Left forelimb (tissue), 1 donor: ENCODE results near the gene MICALL2.

Source experiments
- DNase-seq: peaks from one replicate; pipeline ENCODE4 v3.0.0-alpha.2; 2018; ENCODE audit warnings: low spot score

Gene MICALL2

GRCh38 chr7:1413936-1414639 is 45.2 kb downstream of the MICALL2 start:
- DNase-seq, result no peak

DNA sequence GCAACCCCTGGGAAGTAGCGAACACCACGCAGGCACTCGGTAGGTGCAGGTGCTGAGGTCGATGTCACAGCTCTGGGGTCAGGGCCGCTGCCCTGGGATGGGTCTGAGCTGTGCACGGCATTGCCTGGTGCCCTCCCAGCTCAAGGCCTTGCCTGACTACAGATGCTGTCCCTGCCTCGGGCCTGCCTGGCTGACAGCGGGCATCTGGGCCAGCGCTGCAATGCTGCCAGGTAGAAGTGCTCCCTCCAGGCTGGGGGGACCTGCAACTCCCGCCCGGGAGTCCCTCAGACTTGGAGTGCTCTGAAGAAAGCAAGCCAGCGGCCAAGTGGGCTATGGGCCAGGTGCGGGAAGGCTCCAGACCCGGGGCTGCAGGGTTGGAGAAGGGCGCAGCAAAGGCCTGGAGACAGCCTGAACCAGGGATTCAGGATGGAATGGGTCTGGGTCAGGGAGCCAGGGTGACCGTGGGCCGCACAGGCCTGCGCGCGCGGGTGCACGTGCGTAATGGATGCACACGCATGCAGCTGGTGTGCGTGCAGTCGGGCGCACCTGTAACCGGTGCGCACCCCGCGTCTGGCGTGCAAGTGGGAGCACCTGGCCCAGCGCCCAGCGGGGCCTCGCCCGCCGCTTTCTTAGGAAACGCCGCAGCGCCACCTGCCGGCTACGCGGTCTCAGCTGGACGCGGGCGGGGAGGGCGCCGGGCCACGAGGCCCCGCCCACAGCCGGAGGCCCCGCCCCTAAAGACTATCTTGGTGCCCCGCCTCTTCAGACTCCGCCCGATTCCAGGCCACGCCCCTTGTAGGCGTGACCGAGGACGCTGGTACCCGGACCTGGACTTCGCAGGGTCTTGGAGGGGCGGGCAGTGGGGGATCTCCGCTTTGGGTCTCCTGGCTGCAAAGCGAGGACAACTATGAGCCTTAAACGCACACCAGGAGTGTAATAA is 46.7 kb downstream of the MICALL2 start:
- DNase-seq, result peak; percentile 88

DNA sequence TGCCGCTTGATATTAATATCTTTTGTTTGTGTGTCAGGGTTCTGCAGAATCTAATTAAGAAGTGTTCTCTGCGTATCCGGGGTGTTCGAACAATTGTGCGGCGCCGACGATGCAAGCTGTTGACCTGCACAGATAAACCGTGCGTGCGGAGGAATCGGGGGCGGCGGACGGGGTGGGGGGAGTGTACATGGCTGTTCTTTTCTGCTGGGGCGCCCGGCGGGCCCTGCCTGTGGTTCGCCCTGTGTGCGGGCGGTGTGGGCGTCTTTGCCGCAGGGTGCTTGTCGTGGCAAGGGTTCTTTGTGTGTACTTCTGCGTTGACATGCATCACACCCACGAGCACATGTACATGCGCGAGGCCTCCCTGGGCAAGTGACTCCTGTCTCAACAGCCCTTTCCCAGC is 47.9 kb downstream of the MICALL2 start:
- DNase-seq, result no peak

DNA sequence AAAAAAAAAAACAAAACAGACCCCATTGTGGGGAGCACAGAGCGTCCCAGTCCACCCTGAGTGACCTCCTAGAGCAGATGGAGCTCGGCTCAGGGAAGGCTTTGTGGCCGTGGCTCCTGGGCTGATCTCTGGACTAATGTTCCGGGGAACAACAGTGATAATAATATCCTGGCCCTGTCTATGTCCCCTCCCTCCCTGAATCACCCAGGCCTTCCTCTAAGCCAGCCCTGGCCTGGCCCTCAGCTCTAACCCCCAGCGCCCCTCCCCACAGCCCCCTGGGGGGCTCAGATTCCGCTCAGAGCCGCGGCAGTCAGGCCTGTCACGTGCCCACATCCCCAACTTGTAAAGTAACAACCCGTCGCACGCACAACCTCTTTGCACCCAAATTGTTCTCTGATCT is 48.3 kb downstream of the MICALL2 start:
- DNase-seq, result no peak

GRCh38 chr7:1409555-1409954 is 49.7 kb downstream of the MICALL2 start:
- DNase-seq, result no peak

DNA sequence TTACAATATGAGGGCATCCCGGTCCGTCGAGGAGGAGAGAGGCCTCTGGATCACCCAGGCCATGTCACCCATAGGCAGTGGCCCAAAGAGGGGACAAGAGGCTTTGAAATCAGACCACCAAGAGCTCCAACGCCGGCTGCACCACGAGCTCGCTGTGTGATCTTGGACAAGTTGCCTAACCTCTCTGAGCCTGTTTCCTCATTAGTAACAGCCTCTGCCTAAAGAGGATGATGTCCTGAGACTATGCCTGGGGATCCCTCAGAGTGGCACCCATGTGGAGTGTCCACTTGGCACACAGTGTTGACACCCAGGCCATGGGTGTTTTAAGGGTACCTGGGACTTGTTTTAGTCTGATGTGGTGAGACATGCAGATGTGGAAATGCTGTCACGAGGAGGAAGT is 50.8 kb downstream of the MICALL2 start:
- DNase-seq, result no peak

DNA sequence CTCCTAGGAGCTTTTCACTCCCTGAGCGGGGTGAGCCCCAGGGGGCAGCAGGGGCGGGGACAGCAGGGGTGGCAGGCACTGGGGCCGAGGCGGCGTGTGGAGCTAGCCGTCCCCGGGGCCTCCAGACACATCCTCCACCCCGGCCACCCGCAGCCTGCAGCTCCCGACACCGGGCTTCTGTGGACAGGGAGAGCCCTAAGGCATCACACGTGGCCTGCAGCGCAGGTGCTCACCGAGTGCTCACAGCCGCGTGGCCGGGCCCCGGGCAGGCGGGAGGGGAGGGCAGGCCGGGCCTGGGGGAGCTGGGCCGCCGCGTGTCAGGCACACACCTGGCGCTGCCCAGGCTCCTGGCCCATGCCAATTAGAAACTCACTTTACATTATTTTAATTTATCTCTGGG is 51.4 kb downstream of the MICALL2 start:
- DNase-seq, result no peak

DNA sequence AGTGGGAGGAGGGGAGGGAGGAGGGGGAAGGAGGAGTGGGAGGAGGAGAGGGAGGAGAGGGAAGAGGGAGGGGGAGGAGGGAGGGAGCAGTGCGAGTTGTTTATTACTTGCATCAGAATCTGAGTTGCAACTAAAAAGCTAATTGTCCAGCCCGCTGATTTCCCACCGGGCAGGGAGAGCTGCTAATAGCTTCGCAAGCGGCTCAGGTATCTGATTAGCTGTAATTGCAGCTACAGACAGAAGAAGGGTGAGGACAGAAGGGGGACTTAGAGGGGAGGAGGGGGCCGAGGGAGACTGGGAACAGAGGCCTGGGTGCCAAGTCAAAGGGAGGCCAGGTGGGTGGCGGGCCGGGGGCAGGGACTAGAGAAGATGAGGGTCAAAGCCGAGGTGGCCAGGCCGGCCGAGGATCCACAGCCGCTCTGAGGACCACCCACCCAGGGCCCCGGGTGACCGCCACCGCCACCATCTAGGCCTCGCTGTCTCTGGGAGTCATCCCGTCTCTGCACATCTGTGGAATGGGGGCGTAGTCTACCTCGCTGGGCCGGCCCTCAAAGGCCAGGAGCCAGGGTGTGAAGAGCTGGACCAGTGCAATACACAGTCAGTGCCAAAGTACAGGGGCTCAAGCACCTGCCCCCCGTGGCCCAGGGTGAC is 54.2 kb downstream of the MICALL2 start:
- no peak for DNase-seq

GRCh38 chr7:1404460-1404809 is 54.8 kb downstream of the MICALL2 start:
- no peak for DNase-seq

DNA sequence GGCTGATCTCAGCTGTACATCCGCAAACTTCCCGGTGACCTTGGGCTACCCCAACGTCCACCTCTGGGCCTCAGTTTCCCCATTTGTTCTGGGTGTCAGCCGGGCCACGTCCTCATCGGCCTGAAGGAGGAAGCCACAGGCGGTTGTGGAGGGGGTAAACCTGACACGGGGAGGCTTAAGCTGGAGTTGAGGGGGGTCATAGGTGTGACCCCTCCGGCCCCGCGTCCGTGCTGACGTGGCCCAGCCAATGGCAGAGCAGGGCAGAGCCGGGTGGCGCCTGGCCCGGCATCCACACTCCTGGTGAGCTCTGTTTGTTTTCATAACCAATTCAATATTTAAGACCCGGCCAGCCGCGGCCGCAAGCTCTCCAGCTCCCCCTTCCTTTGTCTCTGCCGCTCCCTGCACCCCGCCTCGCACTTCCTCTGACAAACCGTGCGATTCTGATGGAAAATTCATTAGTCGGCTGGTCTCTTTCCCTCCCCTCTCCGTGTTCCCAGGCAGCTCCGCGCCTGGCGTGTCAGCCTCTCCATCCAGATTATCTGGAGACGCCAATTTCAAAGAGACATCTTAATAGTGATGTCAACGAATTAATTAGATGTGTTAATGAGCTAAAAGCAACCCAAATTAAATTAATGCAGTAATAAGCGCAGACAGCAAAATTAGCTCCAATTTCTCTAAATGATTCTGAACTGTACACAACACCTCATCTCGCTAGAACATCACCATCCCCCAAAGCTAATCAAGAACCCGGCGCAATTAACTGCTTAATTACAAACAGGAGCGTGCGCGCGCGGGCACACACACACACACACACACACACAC is 55.4 kb downstream of the MICALL2 start:
- DNase-seq, result no peak

GRCh38 chr7:1402791-1403637 is 56.3 kb downstream of the MICALL2 start:
- DNase-seq, result no peak

- DNase-seq, result no peak
Observed at GRCh38 chr7:1402110-1402790, 57.0 kb downstream of the MICALL2 start.

- no peak for DNase-seq
Observed at GRCh38 chr7:1401011-1401410, 58.3 kb downstream of the MICALL2 start.

DNA sequence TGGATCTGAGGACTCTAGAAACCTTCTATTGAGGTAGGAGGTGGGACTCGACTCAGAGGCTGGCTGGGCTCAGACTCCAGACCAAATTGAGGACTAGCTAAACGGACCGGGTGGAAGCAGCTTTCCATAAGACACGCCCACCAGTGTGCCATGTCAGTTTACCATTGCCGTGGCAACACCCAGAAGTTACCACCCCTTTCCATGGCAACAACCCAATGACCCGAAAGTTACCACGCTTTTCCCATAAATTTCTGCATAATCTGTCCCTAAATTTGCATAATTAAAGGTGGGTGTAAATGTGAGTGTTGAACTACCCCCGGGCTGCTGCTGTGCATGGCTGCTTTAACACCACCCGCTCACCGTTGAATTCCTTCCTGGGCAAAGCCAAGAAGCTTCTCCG is 58.9 kb downstream of the MICALL2 start:
- DNase-seq, result no peak

- DNase-seq, result no peak
Observed at GRCh38 chr7:1397491-1398327, 61.6 kb downstream of the MICALL2 start.

- DNase-seq, result no peak
Observed at GRCh38 chr7:1396195-1396594, 63.1 kb downstream of the MICALL2 start.

DNA sequence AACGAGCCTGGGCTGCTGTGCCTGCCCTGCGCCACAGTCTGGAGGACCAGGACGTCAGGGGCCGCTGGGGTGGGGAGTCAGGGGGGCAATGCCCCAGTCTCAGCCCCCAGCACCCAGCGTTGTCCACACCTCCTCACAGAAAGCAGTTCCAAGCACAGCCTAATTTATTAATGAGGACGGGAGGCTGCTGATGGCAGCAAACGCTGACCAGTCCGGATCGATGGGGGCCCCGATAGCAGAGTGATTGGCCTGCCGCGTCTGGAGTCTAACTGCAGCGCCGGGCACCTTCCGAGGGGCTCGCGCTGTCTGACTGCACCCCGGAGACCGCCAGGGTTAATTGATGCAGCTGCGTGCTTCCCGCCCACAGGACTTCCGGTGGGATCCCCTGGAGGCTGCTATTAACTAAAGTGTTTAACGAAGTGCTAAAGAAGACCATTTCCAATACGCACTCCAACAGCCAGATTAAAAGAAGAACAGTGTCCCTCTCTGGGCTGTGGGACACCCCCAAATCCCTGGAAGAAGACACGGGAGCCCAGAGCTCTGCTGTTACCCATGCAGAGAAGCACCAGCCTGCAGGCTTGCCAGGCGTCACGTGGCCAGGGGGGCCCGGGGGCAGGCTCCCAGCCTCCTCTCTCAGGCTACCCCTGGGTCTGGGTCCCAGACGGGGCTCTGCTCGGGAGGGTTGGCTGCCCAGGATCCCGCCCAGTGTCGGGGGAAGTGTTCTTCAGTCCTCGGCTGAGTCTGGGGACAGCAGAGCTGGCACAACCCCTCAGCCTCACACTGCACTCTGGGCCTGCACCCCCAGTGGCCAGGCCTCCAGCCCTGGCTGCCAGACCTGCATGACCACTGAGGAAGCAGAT is 63.8 kb downstream of the MICALL2 start:
- DNase-seq, result no peak

DNA sequence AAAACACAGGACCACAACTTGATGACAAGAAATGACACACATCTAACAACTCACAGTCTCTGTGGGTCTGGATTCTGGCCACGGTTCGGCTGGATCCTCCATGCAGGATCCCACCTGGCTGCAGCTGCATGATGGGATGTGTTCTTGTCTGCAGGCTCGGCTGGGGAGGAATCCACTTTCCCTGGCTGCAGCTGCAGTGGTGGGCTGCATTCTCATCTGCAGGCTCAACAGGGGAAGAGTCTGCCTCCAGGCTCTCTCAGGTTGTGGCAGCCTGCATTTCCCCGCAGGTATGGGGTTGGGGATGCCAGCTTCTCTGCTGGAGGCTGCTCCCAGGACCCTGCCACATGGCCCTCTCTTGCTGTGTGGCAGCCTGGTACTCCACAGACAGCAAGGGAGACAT is 64.9 kb downstream of the MICALL2 start:
- no peak for DNase-seq

- no peak for DNase-seq
Observed at GRCh38 chr7:1393421-1393820, 65.8 kb downstream of the MICALL2 start.
